Activated CD4-positive, alpha-beta T cell treated with anti-CD3 and anti-CD28 coated beads, Interleukin-2, Interleukin-6, amounts not matched to agents 100 ng/mL and 50 ng/mL, durations not matched to agents 16 hours and 8 hours (primary cell): Measurements from ENCODE around the gene CDHR5.
A peak's percentile ranks its signal among the peaks of the same experiment; 100 is the strongest.
"Not testable (repeated sequence)": the region's sequence is repeated elsewhere in the genome, so short reads cannot be mapped to it uniquely, and the experiment has no call there.

ENCODE experiments used
- DNase-seq: peaks from one replicate; pipeline ENCODE4 v3.0.0-alpha.2; 2020

Gene CDHR5

GRCh38 chr11:581342-581741, 43.4 kb downstream of the CDHR5 start:
- no peak for DNase-seq

DNA sequence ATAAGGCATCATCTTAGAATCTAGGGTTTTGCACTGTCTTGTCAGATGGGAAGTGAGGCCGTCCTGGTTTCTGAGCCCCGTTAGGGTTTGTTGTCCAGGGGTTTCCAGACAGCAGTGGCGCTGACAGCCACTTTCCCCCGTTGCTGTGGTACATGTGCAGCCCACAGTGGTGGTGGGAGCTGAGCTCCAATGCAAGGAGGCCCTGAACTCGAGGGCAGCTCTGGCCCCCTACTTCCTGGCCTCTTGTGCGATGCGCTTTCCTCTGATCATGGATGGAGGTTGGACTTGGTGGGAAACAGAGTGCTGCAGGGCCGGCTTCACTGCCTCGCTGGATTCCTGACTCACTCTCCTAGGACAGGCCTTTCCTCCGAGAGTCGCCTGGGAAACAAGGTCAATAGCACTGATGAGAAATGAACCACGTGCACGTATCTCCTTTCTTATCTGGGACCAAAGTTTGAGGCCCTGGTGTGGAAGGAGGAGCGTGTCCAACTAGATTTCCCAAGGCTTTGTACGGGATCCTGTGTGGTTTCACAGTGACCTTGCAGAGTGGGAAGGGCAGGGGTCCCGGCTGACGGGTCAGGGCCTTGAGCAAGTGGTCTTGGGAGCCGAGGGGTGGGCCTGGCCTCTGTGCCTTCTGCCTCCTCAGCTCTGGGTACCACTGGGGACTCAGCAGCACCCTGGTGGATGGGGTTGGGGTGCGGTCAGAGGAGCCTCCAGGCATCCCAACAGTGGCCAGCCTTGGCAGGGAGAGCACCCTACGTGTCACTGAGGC, 44.7 kb downstream of the CDHR5 start:
- DNase-seq = no peak

DNA sequence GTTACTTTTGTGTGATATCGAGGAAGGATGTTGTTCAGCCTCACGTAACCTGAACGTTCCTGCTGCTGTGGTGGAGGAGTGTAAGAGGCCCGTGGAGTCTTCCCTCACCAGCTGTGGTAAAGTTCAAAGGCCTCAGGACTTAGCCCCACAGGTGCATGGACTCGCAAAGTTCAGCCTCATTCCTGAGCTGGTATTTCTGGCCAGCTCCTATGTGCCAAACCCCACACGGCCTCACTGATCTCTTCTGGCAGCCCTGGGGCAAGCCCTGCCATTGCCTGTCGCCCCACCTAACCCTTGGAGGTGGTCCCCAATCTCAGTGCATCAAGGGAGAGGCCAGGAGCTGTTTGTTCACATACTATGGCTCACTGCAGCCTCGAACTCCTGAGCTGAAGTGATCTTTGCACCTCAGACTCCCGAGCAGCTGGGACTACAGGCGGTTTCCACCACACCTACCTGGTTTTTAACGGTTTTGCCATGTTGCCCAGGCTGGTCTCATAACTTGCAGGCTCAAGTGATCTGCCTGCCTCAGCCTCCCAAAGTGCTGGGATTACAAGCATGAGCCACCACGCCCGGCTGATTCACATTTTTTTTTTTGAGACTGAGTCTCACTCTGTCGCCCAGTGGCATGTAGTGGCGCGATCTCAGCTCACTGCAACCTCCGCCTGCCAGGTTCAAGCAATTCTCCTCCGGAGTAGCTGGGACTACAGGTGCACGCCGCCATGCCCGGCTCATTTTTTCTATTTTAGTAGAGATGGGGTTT, 46.3 kb downstream of the CDHR5 start:
- no peak for DNase-seq

DNA sequence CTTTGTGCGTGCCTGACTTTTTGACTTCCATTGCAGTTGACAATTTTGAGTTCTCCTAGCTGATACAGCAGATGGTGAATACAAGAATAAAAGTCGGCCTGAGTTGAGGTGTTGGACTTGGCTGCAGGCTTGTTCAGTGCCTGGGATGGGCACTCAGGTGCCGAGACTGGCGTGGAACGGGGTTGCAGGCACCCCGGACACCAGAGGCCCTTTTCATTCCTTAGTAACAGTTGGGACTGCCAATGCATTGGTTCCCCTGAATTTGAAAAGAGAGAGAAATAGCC, 47.2 kb downstream of the CDHR5 start:
- no peak for DNase-seq

- no peak for DNase-seq
These were observed 47.7 kb downstream of the CDHR5 start for GRCh38 chr11:576811-577610.

GRCh38 chr11:575996-576768, 48.6 kb downstream of the CDHR5 start, which contains the start of gene PHRF1:
Gene PHRF1 (plus strand): TSS chr11:576470. CDS start chr11:581513, 5,043 bp downstream.
- DNase-seq = peak; percentile 94

GRCh38 chr11:575313-575995, 49.3 kb downstream of the CDHR5 start:
- DNase-seq = no peak

DNA sequence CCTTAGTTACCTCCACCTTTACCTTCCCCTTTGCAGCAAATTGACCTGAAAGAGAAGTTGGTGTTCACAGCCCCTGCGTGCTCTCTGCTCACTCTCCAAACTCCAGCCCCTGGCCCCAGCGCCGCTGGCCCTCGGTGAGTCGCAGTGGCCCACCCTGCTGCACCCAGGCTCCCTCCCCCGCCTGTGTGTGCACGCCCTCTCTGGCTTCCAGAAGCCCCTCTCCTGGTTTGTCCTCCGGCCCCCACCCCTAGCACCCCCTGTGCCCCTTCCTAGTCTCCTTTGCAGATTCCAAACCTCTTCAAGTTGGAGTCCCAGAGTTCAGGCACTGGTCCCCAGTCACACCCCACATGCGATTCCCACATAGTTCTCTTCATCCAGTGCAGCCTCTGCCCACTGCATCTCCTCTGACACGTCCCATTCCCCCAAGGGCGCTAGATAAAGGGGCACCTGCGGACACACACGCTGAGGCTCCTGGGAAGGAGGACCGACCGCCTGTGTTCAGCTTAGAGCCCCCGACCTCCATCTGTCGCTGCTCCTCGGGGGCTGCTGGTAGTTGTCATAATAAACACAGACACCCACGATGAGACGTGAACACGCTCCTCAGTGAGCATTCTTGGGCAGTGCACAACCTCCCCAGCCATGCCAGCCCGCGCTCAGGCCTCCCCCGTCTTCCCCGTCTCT, 50.0 kb downstream of the CDHR5 start:
- no peak for DNase-seq

- not testable (repeated sequence) for DNase-seq
These were observed 50.7 kb downstream of the CDHR5 start for GRCh38 chr11:574031-574570.

- no peak for DNase-seq
These were observed 51.5 kb downstream of the CDHR5 start for GRCh38 chr11:573146-573759.

DNA sequence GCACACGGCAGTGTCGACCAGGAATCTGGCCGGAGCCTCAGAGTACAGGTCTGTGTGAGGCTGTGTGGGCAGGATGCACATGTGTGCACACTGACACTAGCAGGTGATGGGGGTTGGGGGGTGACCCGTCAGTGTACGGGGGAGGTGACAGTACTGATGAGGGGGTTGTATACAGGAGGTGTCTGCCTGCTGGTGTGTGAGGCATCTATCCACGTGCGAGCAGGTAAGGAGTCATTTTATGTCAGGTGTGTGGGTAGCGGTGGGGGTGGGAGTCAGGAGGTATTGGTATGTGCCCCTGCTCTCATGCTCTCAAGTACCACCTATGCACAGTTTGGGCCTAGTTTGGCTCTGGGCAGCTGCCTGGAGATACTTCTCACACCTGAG, 53.0 kb downstream of the CDHR5 start:
- DNase-seq = no peak

DNA sequence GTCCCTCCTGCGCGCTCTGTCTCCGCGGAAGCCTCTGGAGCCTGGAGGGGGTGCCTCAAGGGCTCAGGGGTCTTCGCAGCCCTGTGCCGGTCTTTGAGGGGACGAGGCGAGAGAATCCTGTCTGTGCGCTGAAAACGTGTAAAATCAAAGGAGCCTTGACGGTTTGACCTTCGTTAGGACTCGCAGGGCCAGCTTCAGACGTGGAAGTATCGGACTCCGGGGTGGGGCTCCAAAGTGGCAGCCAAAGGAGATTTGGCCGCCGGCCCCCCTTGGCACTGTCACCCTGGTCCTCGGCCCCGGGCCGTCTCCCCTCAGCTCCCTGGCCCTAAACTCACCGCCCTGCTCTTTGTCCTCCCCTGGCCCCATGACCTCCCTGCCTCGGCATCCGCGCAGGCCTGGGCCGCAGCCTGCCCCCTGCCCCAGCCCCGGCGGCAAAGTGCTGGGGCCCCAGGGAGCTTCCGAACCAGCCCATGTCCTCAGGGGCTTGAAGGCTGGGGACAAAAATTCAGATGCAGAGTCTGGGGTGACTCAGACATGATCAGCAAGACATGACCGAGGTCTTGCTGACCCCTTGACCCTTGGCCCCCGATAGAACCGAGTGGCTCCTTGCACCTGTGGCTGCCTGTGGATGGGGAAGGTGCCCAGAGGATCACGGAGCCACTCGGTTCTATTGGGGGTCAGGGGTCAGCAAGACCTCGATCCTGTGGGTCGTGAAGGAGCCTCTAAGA, 55.4 kb downstream of the CDHR5 start:
- DNase-seq = no peak

DNA sequence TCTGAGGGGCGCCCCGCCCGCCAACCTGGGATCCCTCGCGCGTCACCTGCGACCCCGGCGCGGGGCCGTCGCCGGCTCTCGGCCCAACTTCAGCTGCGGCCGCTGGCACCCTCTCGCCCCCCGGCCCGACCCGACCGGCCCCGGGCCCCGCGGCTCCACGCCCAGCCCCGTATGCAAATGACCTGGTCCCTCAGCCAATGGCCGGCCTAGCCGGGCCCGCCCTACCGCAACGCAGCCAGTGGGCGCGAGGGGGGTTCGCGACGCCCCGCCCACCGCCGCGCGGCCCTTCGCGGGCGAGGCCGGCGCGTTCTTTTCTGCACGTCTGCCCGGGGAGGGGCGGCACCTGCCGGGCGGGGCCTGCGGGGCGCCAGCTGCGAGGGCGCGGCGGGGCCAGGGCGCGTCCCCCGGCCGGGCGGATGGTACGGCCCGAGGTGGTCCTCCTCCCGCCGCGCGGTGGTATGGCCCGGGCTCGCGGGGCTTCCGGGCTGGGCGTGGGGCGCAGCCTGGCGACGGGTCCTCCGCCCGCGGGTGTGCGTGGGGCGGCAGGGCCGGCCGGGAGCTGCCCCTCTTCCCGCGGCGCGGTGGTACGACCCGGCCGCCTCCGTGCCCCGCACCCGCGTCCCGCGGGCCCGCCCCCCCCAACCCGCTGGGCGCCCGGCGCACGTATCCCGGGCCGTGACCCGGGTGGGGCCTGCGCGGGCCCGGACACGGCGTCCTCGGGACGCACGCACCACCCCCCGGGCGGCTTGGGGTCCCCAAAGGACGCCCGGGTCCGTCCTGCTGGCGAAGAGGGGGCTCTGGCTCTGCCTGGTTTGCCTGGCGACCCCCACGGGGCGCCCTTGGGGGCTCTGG, 56.2 kb downstream of the CDHR5 start:
- DNase-seq = peak; percentile 96

DNA sequence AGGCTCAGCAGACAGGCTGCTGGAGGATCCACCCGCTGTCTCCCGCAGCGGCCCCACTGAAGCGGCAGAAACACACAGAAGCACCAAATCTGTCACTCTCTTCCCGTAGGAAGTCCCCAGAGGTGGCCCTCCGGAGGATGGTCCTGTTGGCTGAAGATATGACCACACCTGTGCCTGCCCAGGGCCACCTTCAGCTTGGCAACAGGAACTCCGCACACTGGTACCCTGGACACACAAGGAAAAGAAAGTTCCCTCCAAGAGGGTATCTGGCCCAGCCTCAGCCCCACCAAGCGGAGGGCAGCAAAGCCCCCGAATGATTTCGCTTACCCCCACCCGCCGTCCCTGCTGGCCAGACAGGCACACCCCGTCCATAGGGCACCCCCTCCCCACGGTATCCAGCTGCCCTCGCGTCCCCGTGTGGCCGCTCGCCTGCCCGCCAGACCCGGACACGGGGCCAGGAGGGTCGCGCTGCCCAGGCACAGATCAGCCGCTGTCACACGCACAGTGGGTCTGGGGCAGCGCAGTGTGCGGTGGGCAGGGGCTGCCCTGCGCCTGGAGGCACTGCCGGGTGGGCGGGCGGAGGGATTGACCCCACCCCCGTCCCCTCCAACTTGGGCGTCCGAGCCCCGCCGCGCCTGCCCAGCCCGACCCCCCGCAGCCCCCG, 57.0 kb downstream of the CDHR5 start:
- no peak for DNase-seq

GRCh38 chr11:567011-567628, 57.6 kb downstream of the CDHR5 start:
- no peak for DNase-seq
